Small intestine (tissue), 7 donors: ENCODE results near the gene THSD1. TPM values are rescaled to one million over a fixed set of nuclear protein-coding genes. Genes with fewer than 3 reads are reported as not detected.

ENCODE experiments used
- DNase-seq, 2 donors: peaks; one replicate each; pipeline versions ENCODE4 v3.0.0 to v3.0.0-alpha.2; 2013
- FAIRE-seq: peaks from 2 replicates; lab custom pipeline; 2012; peaks lifted over from hg19 to GRCh38; lab: Jason Lieb, UNC
- H3K27ac ChIP-seq, 3 donors: one replicate each; pipeline ENCODE4 v1.5.1; 2013; ENCODE audit warnings: low read length in 2 of 3, mild to moderate bottlenecking in 2 of 3, control low read depth in 1 of 3, inconsistent platforms in 1 of 3, low read depth in 1 of 3, moderate library complexity in 1 of 3
- H3K27me3 ChIP-seq, 3 donors: one replicate each; pipeline ENCODE4 v1.6.1; 2013; ENCODE audit warnings: low read length in 3 of 3, inconsistent platforms in 1 of 3; ENCODE audit not compliant: control insufficient read depth in 3 of 3, insufficient read depth in 3 of 3
- H3K36me3 ChIP-seq, 3 donors: one replicate each; pipeline ENCODE4 v1.6.1; 2013; ENCODE audit warnings: low read length in 3 of 3, inconsistent platforms in 1 of 3, low read depth in 1 of 3, mild to moderate bottlenecking in 1 of 3, moderate library complexity in 1 of 3; ENCODE audit not compliant: control insufficient read depth in 3 of 3, insufficient read depth in 2 of 3
- H3K4me1 ChIP-seq, 3 donors: one replicate each; pipeline ENCODE4 v1.6.1; 2013; ENCODE audit warnings: low read length in 2 of 3, inconsistent platforms in 1 of 3, low read depth in 1 of 3, mild to moderate bottlenecking in 1 of 3, moderate library complexity in 1 of 3; ENCODE audit not compliant: control insufficient read depth in 3 of 3, insufficient read depth in 2 of 3
- H3K4me3 ChIP-seq, 3 donors: one replicate each; pipeline ENCODE4 v1.5.1; 2013; ENCODE audit warnings: low read length in 3 of 3, control low read depth in 1 of 3, inconsistent platforms in 1 of 3, low read depth in 1 of 3, mild to moderate bottlenecking in 1 of 3, moderate library complexity in 1 of 3
- H3K9me3 ChIP-seq, 2 donors: one replicate each; pipeline ENCODE4 v1.6.1; 2013; ENCODE audit warnings: low read depth in 1 of 2, low read length in 1 of 2; ENCODE audit not compliant: control insufficient read depth in 2 of 2, insufficient read depth in 1 of 2
- WGBS, 3 donors: extraction: QIAGEN DNeasy Blood & Tissue Kit; methylation state at CpG; one replicate each; pipeline ENCODE4 v1.1.7; 2013; 5-methylcytosine and 5-hydroxymethylcytosine counted together
- polyA plus RNA-seq, 4 donors: library from polyadenylated mRNA; stranded (reverse) in 3 of 4; unstranded in 1 of 4; fragments of 200-250 nt in 3 of 4; fragments of 120-200 nt in 1 of 4; gene quantifications; one replicate each; pipeline versions ENCODE4 v1.2.1 to v1.2.3, GENCODE V29; 2013
- donor health status: healthy with polysubstance abuse.
- donor health status: control.
- donor health status: control.
- donor health status: Bipolar disorder and iron deficiency.
- donor health status: healthy.

THSD1 gene
- polyA plus RNA-seq, 4 donors = 0.22 to 4.3 (median 1.8) TPM

- peak overlapping the region in 1 of 3 donors; percentile 44 for H3K4me3 ChIP-seq
- peak overlapping the region in 1 of 3 donors; percentile 11 for H3K27ac ChIP-seq
- peaks cover 0 to 6% (median 0%) of the 10 kb centered on the region in 3 donors for H3K36me3 ChIP-seq
- peaks cover 0 to 5% (median 0%) of the 10 kb centered on the region in 3 donors for H3K4me1 ChIP-seq
- DNase-seq (peak in 1 of 2 donors; percentile 9), FAIRE-seq (no peak)
- 9 to 15% (median 9%) methylated on average over 14 of the region's 14 CpGs for WGBS, 3 donors
- H3K27me3 ChIP-seq = peaks cover 0 to 18% (median 0%) of the 10 kb centered on the region in 3 donors
- no peaks in the 10 kb centered on the region for H3K9me3 ChIP-seq
Measured at GRCh38 chr13:52405369-52405766, 604 bp downstream of the THSD1 start.

- no peaks in the 10 kb centered on the region for H3K36me3 ChIP-seq
- no peak overlapping the region for H3K4me3 ChIP-seq
- DNase-seq (no peak), FAIRE-seq (no peak)
- WGBS, 3 donors = 76 to 91% (median 87%) methylated on average over 1 of the region's 1 CpG
- no peaks in the 10 kb centered on the region for H3K4me1 ChIP-seq
- H3K27me3 ChIP-seq = peaks cover 0 to 7% (median 0%) of the 10 kb centered on the region in 3 donors
- H3K9me3 ChIP-seq = no peaks in the 10 kb centered on the region
- H3K27ac ChIP-seq = no peak overlapping the region
Measured at GRCh38 chr13:52399708-52400107, 6.3 kb downstream of the THSD1 start.

GRCh38 chr13:52399046-52399445 lies 6.9 kb downstream of the THSD1 start:
- Histone ChIP-seq H3K4me3 (no peak overlapping the region), H3K36me3 (no peaks in the 10 kb centered on the region), H3K9me3 (no peaks in the 10 kb centered on the region), H3K27me3 (peaks cover 0 to under 1% (median 0%) of the 10 kb centered on the region in 3 donors), H3K27ac (no peak overlapping the region), H3K4me1 (no peaks in the 10 kb centered on the region)
- 34 to 61% (median 43%) methylated on average over 2 of the region's 2 CpGs for WGBS, 3 donors
- FAIRE-seq (no peak), DNase-seq (no peak)

GRCh38 chr13:52395704-52396103 lies 10.3 kb downstream of the THSD1 start:
- FAIRE-seq (no peak), DNase-seq (no peak)
- H3K4me1 ChIP-seq = no peaks in the 10 kb centered on the region
- WGBS, 3 donors = 77 to 81% (median 81%) methylated on average over 4 of the region's 4 CpGs
- no peaks in the 10 kb centered on the region for H3K36me3 ChIP-seq
- no peaks in the 10 kb centered on the region for H3K9me3 ChIP-seq
- H3K27ac ChIP-seq = no peak overlapping the region
- no peaks in the 10 kb centered on the region for H3K27me3 ChIP-seq
- no peak overlapping the region for H3K4me3 ChIP-seq

- no peaks in the 10 kb centered on the region for H3K36me3 ChIP-seq
- no peak for FAIRE-seq
- 68 to 72% (median 70%) methylated on average over 2 of the region's 2 CpGs for WGBS, 3 donors
Measured at GRCh38 chr13:52394586-52394985, 11.4 kb downstream of the THSD1 start.

GRCh38 chr13:52393572-52394357 lies 12.2 kb downstream of the THSD1 start:
- Histone ChIP-seq H3K27ac (no peak overlapping the region), H3K36me3 (no peaks in the 10 kb centered on the region), H3K9me3 (no peaks in the 10 kb centered on the region), H3K4me3 (no peak overlapping the region), H3K27me3 (no peaks in the 10 kb centered on the region), H3K4me1 (no peaks in the 10 kb centered on the region)
- no peak for DNase-seq
- FAIRE-seq = no peak
- WGBS, 3 donors = 77 to 91% (median 83%) methylated on average over 8 of the region's 8 CpGs

More at GRCh38 chr13:52394586-52394985, 11.4 kb downstream of the THSD1 start:
- Histone ChIP-seq H3K4me3 (no peak overlapping the region), H3K27me3 (no peaks in the 10 kb centered on the region), H3K4me1 (no peaks in the 10 kb centered on the region), H3K9me3 (no peaks in the 10 kb centered on the region), H3K27ac (no peak overlapping the region)
- no peak for DNase-seq

GRCh38 chr13:52387721-52388120 lies 18.3 kb downstream of the THSD1 start:
- Histone ChIP-seq H3K4me1 (no peaks in the 10 kb centered on the region), H3K27me3 (no peaks in the 10 kb centered on the region), H3K4me3 (no peak overlapping the region), H3K9me3 (no peaks in the 10 kb centered on the region), H3K27ac (no peak overlapping the region), H3K36me3 (no peaks in the 10 kb centered on the region)
- FAIRE-seq (no peak), DNase-seq (no peak)

- DNase-seq (no peak), FAIRE-seq (no peak)
- 87 to 91% (median 91%) methylated on average over 4 of the region's 4 CpGs for WGBS, 3 donors
- H3K4me1 ChIP-seq = no peaks in the 10 kb centered on the region
- no peaks in the 10 kb centered on the region for H3K9me3 ChIP-seq
- H3K27me3 ChIP-seq = no peaks in the 10 kb centered on the region
- H3K36me3 ChIP-seq = no peaks in the 10 kb centered on the region
- no peak overlapping the region for H3K27ac ChIP-seq
- H3K4me3 ChIP-seq = no peak overlapping the region
Measured at GRCh38 chr13:52385870-52386269, 20.1 kb downstream of the THSD1 start.
